KG1 (cell line): ENCODE measurements around the gene SUPT20HL2.
"Not testable (repeated sequence)": the region's sequence is repeated elsewhere in the genome, so short reads cannot be mapped to it uniquely, and the experiment has no call there.

ENCODE experiments used
- DNase-seq: peaks from one replicate; lab custom pipeline; 2025; lab: John Stamatoyannopoulos, UW

The SUPT20HL2 gene

GRCh38 chrX:24309580-24310374, 4.1 kb downstream of the SUPT20HL2 start:
- DNase-seq = not testable (repeated sequence)

GRCh38 chrX:24308803-24309202, 5.1 kb downstream of the SUPT20HL2 start:
- not testable (repeated sequence) for DNase-seq

- DNase-seq = no peak
Measured at GRCh38 chrX:24306440-24306839, 7.4 kb downstream of the SUPT20HL2 start.

GRCh38 chrX:24305905-24306304, 8.0 kb downstream of the SUPT20HL2 start:
- no peak for DNase-seq

- DNase-seq = no peak
Measured at GRCh38 chrX:24301806-24302205, 12.1 kb downstream of the SUPT20HL2 start.

- DNase-seq = no peak
Measured at GRCh38 chrX:24301060-24301459, 12.8 kb downstream of the SUPT20HL2 start.

- no peak for DNase-seq
Measured at GRCh38 chrX:24298191-24298590, 15.7 kb downstream of the SUPT20HL2 start.

GRCh38 chrX:24294619-24295018, 19.2 kb downstream of the SUPT20HL2 start:
- DNase-seq = no peak

- DNase-seq = no peak
Measured at GRCh38 chrX:24293412-24293811, 20.5 kb downstream of the SUPT20HL2 start.

- no peak for DNase-seq
Measured at GRCh38 chrX:24292353-24292752, 21.5 kb downstream of the SUPT20HL2 start.

- DNase-seq = no peak
Measured at GRCh38 chrX:24285082-24285481, 28.8 kb downstream of the SUPT20HL2 start.

GRCh38 chrX:24283127-24283794, 30.6 kb downstream of the SUPT20HL2 start:
- no peak for DNase-seq

GRCh38 chrX:24282381-24283126, 31.3 kb downstream of the SUPT20HL2 start:
- DNase-seq = no peak

GRCh38 chrX:24277405-24277804, 36.5 kb downstream of the SUPT20HL2 start:
- no peak for DNase-seq

GRCh38 chrX:24276015-24276414, 37.9 kb downstream of the SUPT20HL2 start:
- peak; percentile 3 for DNase-seq

GRCh38 chrX:24271262-24271661, 42.6 kb downstream of the SUPT20HL2 start:
- no peak for DNase-seq

- DNase-seq = no peak
Measured at GRCh38 chrX:24268786-24269185, 45.1 kb downstream of the SUPT20HL2 start.

- no peak for DNase-seq
Measured at GRCh38 chrX:24266996-24267395, 46.9 kb downstream of the SUPT20HL2 start.

GRCh38 chrX:24264383-24264782, 49.5 kb downstream of the SUPT20HL2 start:
- DNase-seq = no peak

- no peak for DNase-seq
Measured at GRCh38 chrX:24262309-24262708, 51.6 kb downstream of the SUPT20HL2 start.
